Epithelial cell of esophagus (primary cell): ENCODE results near the gene UBALD1.
A peak's percentile ranks its signal among the peaks of the same experiment; 100 is the strongest.
"Not testable (repeated sequence)": the region's sequence is repeated elsewhere in the genome, so short reads cannot be mapped to it uniquely, and the experiment has no call there.

Experiments used
- DNase-seq: peaks from one replicate; pipeline ENCODE4 v3.0.0; 2010; ENCODE audit warnings: low read depth
- H3K4me3 ChIP-seq: 2 replicates; pipeline ENCODE4 v1.5.1; 2011; ENCODE audit warnings: mild to moderate bottlenecking, low read length, control low read depth
- CTCF ChIP-seq: IDR thresholded peaks from 2 replicates; pipeline ENCODE4 v1.5.1; 2011; ENCODE audit warnings: low read depth, mild to moderate bottlenecking, low read length, control low read depth, inconsistent platforms; ENCODE audit not compliant: insufficient read depth; ENCODE audit errors: missing control alignments

The UBALD1 gene

GRCh38 chr16:4651827-4652226, 37.1 kb upstream of the UBALD1 start:
- no peak for TF ChIP-seq CTCF
- no peak overlapping the region for H3K4me3 ChIP-seq
- no peak for DNase-seq

- DNase-seq, result peak; percentile 76
- not testable (repeated sequence) for H3K4me3 ChIP-seq
Observed at GRCh38 chr16:4650443-4651074, 35.9 kb upstream of the UBALD1 start.

GRCh38 chr16:4649744-4650442, 35.2 kb upstream of the UBALD1 start:
- DNase-seq, result no peak
- no peak overlapping the region for H3K4me3 ChIP-seq
- no peak for TF ChIP-seq CTCF

More at GRCh38 chr16:4650443-4651074, 35.9 kb upstream of the UBALD1 start:
- peak; percentile 87 for TF ChIP-seq CTCF

- TF ChIP-seq CTCF, result no peak
- no peak overlapping the region for H3K4me3 ChIP-seq
- DNase-seq, result no peak
Observed at GRCh38 chr16:4648917-4649316, 34.2 kb upstream of the UBALD1 start.

- TF ChIP-seq CTCF, result no peak
- H3K4me3 ChIP-seq, result no peak overlapping the region
- DNase-seq, result no peak
Observed at GRCh38 chr16:4647644-4647980, 32.9 kb upstream of the UBALD1 start.

- TF ChIP-seq CTCF, result no peak
- no peak overlapping the region for H3K4me3 ChIP-seq
- DNase-seq, result no peak
Observed at GRCh38 chr16:4646773-4647643, 32.3 kb upstream of the UBALD1 start.
